DMS114 treated with DMSO at 0.1 percent for 48 hours (cell line): ENCODE measurements around the gene PTPRN2.
"Not testable (repeated sequence)": the region's sequence is repeated elsewhere in the genome, so short reads cannot be mapped to it uniquely, and the experiment has no call there.

Experiments used
- DNase-seq: peaks from one replicate; lab custom pipeline; 2025; ENCODE audit not compliant: unreplicated experiment; lab: John Stamatoyannopoulos, UW

Gene PTPRN2

GRCh38 chr7:157782041-157782440 is 805.6 kb downstream of the PTPRN2 start:
- no peak for DNase-seq

GRCh38 chr7:157780721-157781120 is 806.9 kb downstream of the PTPRN2 start:
- DNase-seq: no peak

- no peak for DNase-seq
These were observed 807.3 kb downstream of the PTPRN2 start for GRCh38 chr7:157780312-157780711.

GRCh38 chr7:157779206-157779605 is 808.4 kb downstream of the PTPRN2 start:
- DNase-seq: no peak

GRCh38 chr7:157777194-157777762 is 810.3 kb downstream of the PTPRN2 start:
- DNase-seq: not testable (repeated sequence)

GRCh38 chr7:157775560-157776332 is 811.9 kb downstream of the PTPRN2 start:
- DNase-seq: no peak

- no peak for DNase-seq
These were observed 812.5 kb downstream of the PTPRN2 start for GRCh38 chr7:157775021-157775559.

GRCh38 chr7:157774495-157774894 is 813.1 kb downstream of the PTPRN2 start:
- DNase-seq: no peak

GRCh38 chr7:157773361-157773760 is 814.3 kb downstream of the PTPRN2 start:
- DNase-seq: no peak

- no peak for DNase-seq
These were observed 815.0 kb downstream of the PTPRN2 start for GRCh38 chr7:157772486-157773130.

GRCh38 chr7:157771689-157772088 is 815.9 kb downstream of the PTPRN2 start:
- DNase-seq: no peak

- DNase-seq: no peak
These were observed 816.8 kb downstream of the PTPRN2 start for GRCh38 chr7:157770716-157771320.

GRCh38 chr7:157769526-157770215 is 818.0 kb downstream of the PTPRN2 start:
- DNase-seq: no peak

GRCh38 chr7:157769086-157769485 is 818.5 kb downstream of the PTPRN2 start:
- no peak for DNase-seq

GRCh38 chr7:157768198-157768597 is 819.4 kb downstream of the PTPRN2 start:
- DNase-seq: no peak

- DNase-seq: no peak
These were observed 820.0 kb downstream of the PTPRN2 start for GRCh38 chr7:157767506-157768197.

GRCh38 chr7:157766098-157766497 is 821.5 kb downstream of the PTPRN2 start:
- no peak for DNase-seq

- DNase-seq: no peak
These were observed 822.6 kb downstream of the PTPRN2 start for GRCh38 chr7:157764946-157765537.

GRCh38 chr7:157764193-157764592 is 823.4 kb downstream of the PTPRN2 start:
- DNase-seq: no peak
